Panc1 (cell line): ENCODE measurements around the gene NEXN. TPM values are rescaled to one million over a fixed set of nuclear protein-coding genes. Genes with fewer than 3 reads are reported as not detected.

Experiments
- ATAC-seq: fragments of 200-7000 bp; cut with Tn5 transposase; 2 replicates; pipeline ENCODE4 v1.9.1; 2020; ENCODE audit warnings: mild to moderate bottlenecking, moderate library complexity
- BruUV-seq: library from RNA; stranded (reverse); fragments of 400-500 nt; replicated peaks from 2 replicates; lab custom pipeline; 2021; lab: Mats Ljungman, UMichigan
- CTCF ChIA-PET: fragments of 300-600 bp; sonication (Branson Sonifier 250); formaldehyde crosslinking; loops from one replicate; lab custom pipeline; 2022; ENCODE audit warnings: antibody characterized with exemption; lab: Charles Lee
- POLR2A ChIA-PET: fragments of 300-600 bp; sonication (Branson Sonifier 250); formaldehyde crosslinking; loops from one replicate; lab custom pipeline; 2022; ENCODE audit warnings: antibody characterized with exemption; lab: Charles Lee
- DNase-seq: peaks from one replicate; pipeline ENCODE4 v3.0.0-alpha.2; 2010; ENCODE audit warnings: low read depth, low spot score
- H3K27ac ChIP-seq: 2 replicates; pipeline ENCODE4 v1.5.1; 2011; ENCODE audit warnings: mild to moderate bottlenecking, low read length, inconsistent platforms
- H3K27me3 ChIP-seq: fragments of 200-500 bp; sonication (Bioruptor generic); 2 replicates; pipeline ENCODE4 v1.6.0; 2014; ENCODE audit warnings: low read length, inconsistent platforms; ENCODE audit not compliant: control insufficient read depth, insufficient read depth
- H3K36me3 ChIP-seq: fragments of 200-500 bp; sonication (Bioruptor generic); 2 replicates; pipeline ENCODE4 v1.5.1; 2014; ENCODE audit warnings: inconsistent platforms, mild to moderate bottlenecking, low read length, moderate library complexity; ENCODE audit not compliant: control insufficient read depth, insufficient read depth
- H3K4me1 ChIP-seq: 2 replicates; pipeline ENCODE4 v1.5.1; 2011; ENCODE audit warnings: inconsistent platforms, mild to moderate bottlenecking, low read length, moderate library complexity; ENCODE audit not compliant: control insufficient read depth, insufficient read depth
- H3K4me3 ChIP-seq, 2 experiments: 2 replicates each; pipeline ENCODE4 v1.5.1; 2011 to 2012; ENCODE audit warnings: low read depth in 2 of 2, low read length in 2 of 2, mild to moderate bottlenecking in 2 of 2, inconsistent platforms in 1 of 2, moderate library complexity in 1 of 2
- H3K9me3 ChIP-seq: fragments of 200-500 bp; sonication (Bioruptor generic); 2 replicates; pipeline ENCODE4 v1.5.1; 2014; ENCODE audit warnings: low read depth, mild to moderate bottlenecking, inconsistent platforms, low read length, moderate library complexity; ENCODE audit not compliant: control insufficient read depth, insufficient read depth
- CTCF ChIP-seq: fragments of 450-650 bp; IDR thresholded peaks from 2 replicates; pipeline ENCODE4 v1.5.1; 2017; ENCODE audit warnings: mild to moderate bottlenecking
- POLR2AphosphoS5 ChIP-seq: IDR thresholded peaks from 2 replicates; pipeline ENCODE4 v1.6.1; 2012; ENCODE audit warnings: mild to moderate bottlenecking, low read depth, low read length, moderate library complexity
- REST ChIP-seq, 2 experiments: IDR thresholded peaks; 2 replicates each; pipeline ENCODE4 v1.6.1; 2011 to 2012; ENCODE audit warnings: low read depth in 2 of 2, control low read depth in 1 of 2, low read length in 1 of 2, mild to moderate bottlenecking in 1 of 2, moderate library complexity in 1 of 2; ENCODE audit not compliant: insufficient read depth in 1 of 2
- SIN3A ChIP-seq: IDR thresholded peaks from 2 replicates; pipeline ENCODE4 v1.6.1; 2012; ENCODE audit warnings: low read depth, mild to moderate bottlenecking, low read length, moderate library complexity, borderline replicate concordance; ENCODE audit not compliant: insufficient read depth
- TCF7L2 ChIP-seq: IDR thresholded peaks from 2 replicates; pipeline ENCODE4 v1.6.1; 2011; ENCODE audit warnings: mild to moderate bottlenecking, low read depth, low read length, inconsistent platforms
- in situ Hi-C: cut with HindIII; loops from 2 replicates; pipeline ENCODE4 v1.10.0; 2016; ENCODE audit warnings: low sequenced_read_pairs, low pct_unique_long_range_greater_than_20kb
- intact Hi-C: fragments of 100-400 bp; cut with micrococcal nuclease; formaldehyde crosslinking; loops from one replicate; pipeline ENCODE4 v1.10.0; 2022; ENCODE audit not compliant: unreplicated experiment
- total RNA-seq: library from RNA; stranded (reverse); gene quantifications from one replicate; pipeline ENCODE4 v1.2.1, GENCODE V29; 2021; ENCODE audit not compliant: unreplicated experiment

NEXN gene
- total RNA-seq, 1 experiment from 2014 or later, result 5.4 TPM

GRCh38 chr1:77958850-77959249 lies 70.4 kb downstream of the NEXN start:
- Histone ChIP-seq H3K4me3 (no peak overlapping the region), H3K27ac (no peak overlapping the region), H3K4me1 (no peaks in the 10 kb centered on the region), H3K27me3 (no peaks in the 10 kb centered on the region), H3K36me3 (peaks cover 92% of the 10 kb centered on the region), H3K9me3 (no peaks in the 10 kb centered on the region)
- no TSS peak for BruUV-seq
- in situ Hi-C loops, result no loop called here
- ChIA-PET CTCF (no interaction called here), POLR2A (no interaction called here)
- intact Hi-C loops, result no loop called here
- DNase-seq, result no peak
- no peak for ATAC-seq
- no peak for TF ChIP-seq POLR2AphosphoS5
- TF ChIP-seq REST (IDR thresholded peaks at IDR 0.05; ENCODE audit: insufficient read depth in 1 of 2, low read depth in 2 of 2, low read length in 1 of 2), result no peak
- TF ChIP-seq SIN3A, result no peak
- TF ChIP-seq TCF7L2, result no peak
- no peak for TF ChIP-seq CTCF

GRCh38 chr1:77961392-77961791 lies 73.0 kb downstream of the NEXN start:
- Histone ChIP-seq H3K4me3 (no peak overlapping the region), H3K4me1 (no peaks in the 10 kb centered on the region), H3K27me3 (no peaks in the 10 kb centered on the region), H3K36me3 (peaks cover 91% of the 10 kb centered on the region), H3K27ac (no peak overlapping the region), H3K9me3 (no peaks in the 10 kb centered on the region)
- in situ Hi-C loops, result no loop called here
- ChIA-PET POLR2A (no interaction called here), CTCF (no interaction called here)
- DNase-seq (no peak), ATAC-seq (no peak)
- BruUV-seq, result no TSS peak
- intact Hi-C loops, result no loop called here
- TF ChIP-seq SIN3A (no peak), REST (IDR thresholded peaks at IDR 0.05; ENCODE audit: insufficient read depth in 1 of 2, low read depth in 2 of 2, low read length in 1 of 2) (no peak), TCF7L2 (no peak), POLR2AphosphoS5 (no peak), CTCF (no peak)
